K562 treated with DMSO at 1 percent for 48 hours (cell line): ENCODE results near the gene HMCN2. TPM values are rescaled to one million over a fixed set of nuclear protein-coding genes. Genes with fewer than 3 reads are reported as not detected.

Experiments used
- total RNA-seq: library from RNA; unstranded; fragments of 300-600 nt; gene quantifications from 2 replicates; pipeline ENCODE4 v1.2.3, GENCODE V29; 2022; ENCODE audit warnings: low replicate concordance; ENCODE audit errors: extremely low read depth

The HMCN2 gene, protein sequence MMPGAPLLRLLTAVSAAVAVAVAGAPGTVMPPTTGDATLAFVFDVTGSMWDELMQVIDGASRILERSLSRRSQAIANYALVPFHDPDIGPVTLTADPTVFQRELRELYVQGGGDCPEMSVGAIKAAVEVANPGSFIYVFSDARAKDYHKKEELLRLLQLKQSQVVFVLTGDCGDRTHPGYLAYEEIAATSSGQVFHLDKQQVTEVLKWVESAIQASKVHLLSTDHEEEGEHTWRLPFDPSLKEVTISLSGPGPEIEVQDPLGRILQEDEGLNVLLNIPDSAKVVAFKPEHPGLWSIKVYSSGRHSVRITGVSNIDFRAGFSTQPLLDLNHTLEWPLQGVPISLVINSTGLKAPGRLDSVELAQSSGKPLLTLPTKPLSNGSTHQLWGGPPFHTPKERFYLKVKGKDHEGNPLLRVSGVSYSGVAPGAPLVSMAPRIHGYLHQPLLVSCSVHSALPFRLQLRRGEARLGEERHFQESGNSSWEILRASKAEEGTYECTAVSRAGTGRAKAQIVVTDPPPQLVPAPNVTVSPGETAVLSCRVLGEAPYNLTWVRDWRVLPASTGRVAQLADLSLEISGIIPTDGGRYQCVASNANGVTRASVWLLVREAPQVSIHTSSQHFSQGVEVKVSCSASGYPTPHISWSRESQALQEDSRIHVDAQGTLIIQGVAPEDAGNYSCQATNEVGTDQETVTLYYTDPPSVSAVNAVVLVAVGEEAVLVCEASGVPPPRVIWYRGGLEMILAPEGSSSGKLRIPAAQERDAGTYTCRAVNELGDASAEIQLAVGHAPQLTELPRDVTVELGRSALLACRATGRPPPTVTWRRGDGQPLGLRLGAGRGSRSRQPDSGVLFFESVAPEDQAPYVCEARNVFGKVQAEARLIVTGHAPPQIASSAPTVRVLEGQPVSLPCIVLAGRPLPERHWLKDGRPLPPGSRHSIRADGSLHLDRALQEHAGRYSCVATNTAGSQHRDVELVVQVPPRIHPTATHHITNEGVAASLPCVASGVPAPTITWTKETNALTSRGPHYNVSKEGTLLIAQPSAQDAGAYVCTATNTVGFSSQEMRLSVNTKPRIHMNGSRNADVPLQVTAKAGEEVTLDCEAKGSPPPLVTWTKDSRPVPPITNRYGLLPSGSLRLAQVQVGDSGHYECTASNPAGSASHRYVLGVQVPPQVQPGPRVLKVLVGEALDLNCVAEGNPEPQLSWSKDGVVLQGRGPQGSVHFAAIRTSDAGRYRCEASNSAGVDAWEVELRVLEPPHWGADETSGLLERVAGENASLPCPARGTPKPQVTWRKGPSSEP (N-terminal part only)
- not detected in 2 replicates for total RNA-seq

DNA sequence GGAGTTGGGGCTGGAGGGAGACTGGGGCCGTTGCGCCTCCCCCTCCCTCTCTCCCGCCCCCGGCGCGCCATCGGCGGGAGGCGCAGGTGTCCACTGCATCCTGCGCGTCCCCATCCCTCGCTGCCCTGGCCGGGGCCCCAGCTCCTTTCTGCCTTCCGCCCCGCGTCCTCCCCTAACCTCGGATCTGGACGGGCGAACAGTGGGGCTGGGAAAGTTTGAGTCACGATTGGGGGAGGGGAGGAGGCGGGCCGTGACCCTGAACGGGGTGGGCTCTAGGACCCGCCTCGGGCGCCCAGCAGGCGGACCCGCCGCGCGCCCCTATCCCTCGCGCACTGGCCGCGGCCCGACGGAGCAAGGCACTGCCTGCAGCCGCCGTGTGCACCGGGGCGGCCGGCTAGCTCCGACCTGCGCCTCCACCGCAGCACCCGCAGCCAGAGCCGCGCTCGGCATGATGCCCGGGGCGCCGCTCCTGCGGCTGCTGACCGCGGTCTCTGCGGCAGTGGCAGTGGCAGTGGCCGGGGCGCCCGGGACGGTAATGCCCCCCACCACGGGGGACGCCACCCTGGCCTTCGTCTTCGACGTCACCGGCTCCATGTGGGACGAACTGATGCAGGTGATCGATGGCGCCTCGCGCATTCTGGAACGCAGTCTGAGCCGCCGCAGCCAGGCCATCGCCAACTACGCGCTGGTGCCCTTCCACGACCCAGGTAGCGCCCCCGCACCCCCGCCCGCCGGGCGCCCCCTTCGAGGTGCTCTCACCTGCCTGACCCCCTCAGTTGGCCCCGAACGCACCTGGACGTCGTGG, at the start of gene HMCN2:
TSS of gene HMCN2 (plus strand) at position 330 of the 805 bp plus-strand sequence. CDS start at position 449, 119 bp downstream.

DNA sequence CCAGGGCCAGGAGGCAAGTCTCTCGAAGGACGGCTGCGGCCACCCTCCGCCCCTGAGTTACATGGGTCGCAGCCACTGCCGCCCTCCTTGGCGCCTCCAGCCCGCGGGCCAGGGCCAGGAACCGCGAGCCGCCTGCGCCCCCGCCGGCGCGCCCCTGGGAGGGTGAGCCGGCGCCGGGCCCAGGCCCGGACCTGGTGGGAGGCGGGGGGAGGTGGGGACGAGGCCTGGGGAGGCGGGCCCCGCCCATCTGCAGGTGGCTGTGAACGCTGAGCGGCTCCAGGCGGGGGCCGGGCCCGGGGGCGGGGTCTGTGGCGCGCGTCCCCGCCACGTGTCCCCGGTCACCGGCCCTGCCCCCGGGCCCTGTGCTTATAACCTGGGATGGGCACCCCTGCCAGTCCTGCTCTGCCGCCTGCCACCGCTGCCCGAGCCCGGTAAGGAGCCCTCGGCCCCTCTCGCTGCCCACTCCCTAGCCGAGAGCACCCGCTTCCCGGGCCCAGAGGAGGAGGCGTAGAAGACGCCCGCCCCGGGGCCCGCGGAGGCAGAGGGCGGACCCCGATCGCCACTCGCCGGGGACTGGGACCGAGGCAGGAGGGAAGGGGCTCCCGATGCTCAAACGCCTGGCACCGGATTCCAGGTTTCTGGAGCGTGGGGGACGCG, 179.1 kb downstream of the HMCN2 start, which contains the start of gene ASS1:
TSS of gene ASS1 (plus strand) at position 397 of the 657 bp plus-strand sequence. CDS start 7,268 bp downstream, outside the sequence.

Other genes with a start within 250 kb of the HMCN2 start
- gene FNBP1, start 222.6 kb upstream of the HMCN2 start, total RNA-seq: not detected in 2 replicates
- gene GPR107, start 211.9 kb upstream of the HMCN2 start, total RNA-seq: not detected in 2 replicates
- not detected in 2 replicates for gene NCS1, start 93.4 kb upstream of the HMCN2 start, total RNA-seq
- gene ASS1, start 179.2 kb downstream of the HMCN2 start, total RNA-seq: not detected in 2 replicates